Breast epithelium (tissue), 4 donors: ENCODE results near the gene MTA1. TPM values are rescaled to one million over a fixed set of nuclear protein-coding genes. Genes with fewer than 3 reads are reported as not detected.
A peak's percentile ranks its signal among the peaks of the same experiment; 100 is the strongest.

Source experiments
- DNase-seq, 2 donors: peaks; one replicate each; pipeline ENCODE4 v3.0.0-alpha.2; 2019; ENCODE audit warnings: low spot score in 2 of 2
- H3K27ac ChIP-seq, 2 donors: fragments of 200-600 bp; sonication (generic) in 1 of 2; one replicate each; pipeline ENCODE4 v1.5.1; 2016 to 2019; ENCODE audit warnings: mild to moderate bottlenecking in 1 of 2
- H3K27me3 ChIP-seq, 2 donors: fragments of 200-600 bp; sonication (generic) in 1 of 2; one replicate each; pipeline versions ENCODE4 v1.5.1 to v1.6.0; 2017 to 2019; ENCODE audit warnings: control low read depth in 1 of 2, mild to moderate bottlenecking in 1 of 2
- H3K36me3 ChIP-seq: fragments of 200-600 bp; one replicate; pipeline ENCODE4 v1.5.1; 2019
- H3K4me1 ChIP-seq, 2 donors: fragments of 200-600 bp; sonication (generic); one replicate each; pipeline ENCODE4 v1.5.1; 2016 to 2019; ENCODE audit warnings: control low read depth in 1 of 2
- H3K4me3 ChIP-seq, 3 donors: fragments of 200-600 bp; sonication (generic); 1 replicate in 2 of 3; 2 replicates in 1 of 3; pipeline ENCODE4 v1.5.1; 2016 to 2019; ENCODE audit warnings: mild to moderate bottlenecking in 3 of 3, moderate library complexity in 2 of 3
- H3K9me3 ChIP-seq, 2 donors: fragments of 200-600 bp; sonication (generic) in 1 of 2; one replicate each; pipeline ENCODE4 v1.5.1; 2016 to 2019; ENCODE audit warnings: control low read depth in 1 of 2
- CTCF ChIP-seq, 3 donors: fragments of 450-650 bp; IDR thresholded peaks; one replicate each; pipeline ENCODE4 v1.5.1; 2016 to 2017; ENCODE audit warnings: antibody characterized with exemption in 3 of 3, mild to moderate bottlenecking in 3 of 3, moderate library complexity in 3 of 3
- POLR2A ChIP-seq: fragments of 450-650 bp; IDR thresholded peaks from one replicate; pipeline ENCODE4 v1.6.1; 2016; ENCODE audit warnings: antibody characterized with exemption, mild to moderate bottlenecking, moderate library complexity
- POLR2AphosphoS5 ChIP-seq, 3 donors: sonication (generic); formaldehyde crosslinking; IDR thresholded peaks; one replicate each; pipeline ENCODE4 v1.6.1; 2017; ENCODE audit warnings: antibody characterized with exemption in 3 of 3
- intact Hi-C: fragments of 100-400 bp; cut with DNase I; formaldehyde crosslinking; loops from one replicate; pipeline ENCODE4 v1.15.1; 2023; ENCODE audit warnings: low total_unique reads
- total RNA-seq, 3 donors: library from RNA; depleted of rRNA; stranded (reverse); fragments of >200 nt; gene quantifications; one replicate each; pipeline ENCODE4 v1.1.0, GENCODE V29; 2016

The MTA1 gene
- total RNA-seq, 3 donors from 2014 or later: 50.7 to 70.1 (median 68.8) TPM

- intact Hi-C loops: no loop called here
- H3K4me3 ChIP-seq: peak overlapping the region; percentile 28 to 68 (median 47)
- no peak overlapping the region for H3K27ac ChIP-seq
- H3K4me1 ChIP-seq: peaks cover 0 to 7% of the 10 kb centered on the region in 2 donors
- no peak for TF ChIP-seq POLR2A
- TF ChIP-seq CTCF (IDR thresholded peaks at IDR 0.05): no peak
- no peak for TF ChIP-seq POLR2AphosphoS5 (IDR thresholded peaks at IDR 0.05)
- peaks cover 0 to 4% of the 10 kb centered on the region in 2 donors for H3K27me3 ChIP-seq
- H3K36me3 ChIP-seq: no peaks in the 10 kb centered on the region
- H3K9me3 ChIP-seq: no peaks in the 10 kb centered on the region
- no peak for DNase-seq
Observed at GRCh38 chr14:105411017-105411941, 8.3 kb upstream of the MTA1 start.

- intact Hi-C loops: no loop called here
- Histone ChIP-seq H3K4me3 (peak overlapping the region in 1 of 3 donors; percentile 68), H3K27me3 (peaks cover 0 to 4% of the 10 kb centered on the region in 2 donors), H3K36me3 (no peaks in the 10 kb centered on the region), H3K27ac (no peak overlapping the region), H3K9me3 (no peaks in the 10 kb centered on the region), H3K4me1 (peaks cover 0 to 7% of the 10 kb centered on the region in 2 donors)
- DNase-seq: no peak
- no peak for TF ChIP-seq POLR2AphosphoS5 (IDR thresholded peaks at IDR 0.05)
- TF ChIP-seq CTCF (IDR thresholded peaks at IDR 0.05): no peak
- no peak for TF ChIP-seq POLR2A
Observed at GRCh38 chr14:105411985-105412770, 7.4 kb upstream of the MTA1 start.

- no peak for TF ChIP-seq POLR2AphosphoS5 (IDR thresholded peaks at IDR 0.05)
- TF ChIP-seq CTCF (IDR thresholded peaks at IDR 0.05): no peak
- TF ChIP-seq POLR2A: no peak
Observed at GRCh38 chr14:105412771-105413543, 6.7 kb upstream of the MTA1 start.

GRCh38 chr14:105413544-105413886 lies 6.1 kb upstream of the MTA1 start:
- Histone ChIP-seq H3K9me3 (no peaks in the 10 kb centered on the region), H3K4me1 (peaks cover 0 to 7% of the 10 kb centered on the region in 2 donors), H3K27ac (no peak overlapping the region), H3K27me3 (peaks cover 0 to 4% of the 10 kb centered on the region in 2 donors), H3K36me3 (no peaks in the 10 kb centered on the region), H3K4me3 (no peak overlapping the region)
- no peak for TF ChIP-seq CTCF (IDR thresholded peaks at IDR 0.05)
- TF ChIP-seq POLR2AphosphoS5 (IDR thresholded peaks at IDR 0.05): no peak
- no peak for TF ChIP-seq POLR2A
- DNase-seq: no peak
- intact Hi-C loops: no loop called here

More at GRCh38 chr14:105412771-105413543, 6.7 kb upstream of the MTA1 start:
- no peak for DNase-seq
- Histone ChIP-seq H3K9me3 (no peaks in the 10 kb centered on the region), H3K4me1 (peaks cover 0 to 7% of the 10 kb centered on the region in 2 donors), H3K27ac (no peak overlapping the region), H3K27me3 (peaks cover 0 to 4% of the 10 kb centered on the region in 2 donors), H3K4me3 (no peak overlapping the region), H3K36me3 (no peaks in the 10 kb centered on the region)
- intact Hi-C loops: no loop called here
